Renal cortex interstitium (tissue), 11 donors: ENCODE data around the gene PLXNB2. TPM values are rescaled to one million over a fixed set of nuclear protein-coding genes. Genes with fewer than 3 reads are reported as not detected.

Experiments used
- DNase-seq, 11 donors: peaks; one replicate each; pipeline ENCODE4 v3.0.0-alpha.2; 2013; ENCODE audit warnings: low read depth in 9 of 11, low spot score in 4 of 11; ENCODE audit errors: extremely low read depth in 1 of 11
- polyA plus RNA-seq, 3 donors: library from polyadenylated mRNA; unstranded; fragments of 120-200 nt; gene quantifications; one replicate each; pipeline ENCODE4 v1.2.1, GENCODE V29; 2013; ENCODE audit not compliant: insufficient read length in 3 of 3

The PLXNB2 gene
- polyA plus RNA-seq, 3 donors: 187 to 248 (median 239) TPM

DNA sequence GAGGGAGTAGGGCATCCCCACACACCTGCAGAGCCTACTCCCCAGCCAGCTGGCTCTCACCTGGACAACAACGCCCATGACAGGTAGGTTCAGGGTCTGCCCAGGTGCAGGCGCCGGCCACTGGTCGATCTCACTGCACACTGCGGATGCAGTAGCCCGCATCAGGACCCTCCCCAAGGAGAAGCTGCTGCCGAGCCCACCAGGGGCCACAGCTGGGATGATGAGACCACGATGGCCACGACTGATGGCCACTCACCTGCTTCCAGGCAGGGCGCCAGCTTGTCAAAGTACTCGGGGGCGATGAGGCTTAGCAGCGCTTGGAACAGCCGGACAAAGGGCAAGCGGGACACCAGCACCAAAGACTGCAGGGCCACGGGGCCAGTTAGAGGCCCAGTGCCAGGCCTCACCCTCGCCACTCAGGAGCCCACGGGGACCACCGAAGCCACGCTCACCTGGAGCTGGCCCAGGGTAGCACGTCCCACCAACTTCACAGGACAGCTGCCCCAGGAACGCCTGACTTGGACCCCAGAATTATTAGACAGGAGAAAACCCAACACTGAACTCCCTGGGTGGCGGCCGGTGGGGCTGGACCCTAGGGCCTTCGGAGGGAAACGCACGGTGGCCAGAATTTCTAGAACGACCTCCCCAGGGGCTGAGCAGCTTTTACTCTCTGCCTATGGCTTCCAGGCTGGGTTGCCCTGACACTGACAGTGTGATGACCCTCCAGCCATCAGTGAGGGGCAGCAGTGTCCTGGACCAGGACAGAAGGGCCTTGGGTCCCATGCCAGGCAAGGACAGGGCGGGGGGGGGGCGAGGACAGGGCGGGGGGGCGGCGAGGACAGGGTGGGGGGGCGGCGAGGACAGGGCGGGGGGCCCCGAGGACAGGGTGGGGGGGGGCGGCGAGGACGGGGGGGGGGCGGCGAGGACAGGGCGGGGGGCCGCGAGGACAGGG is 8.9 kb upstream of the PLXNB2 start:
- no peak for DNase-seq

DNA sequence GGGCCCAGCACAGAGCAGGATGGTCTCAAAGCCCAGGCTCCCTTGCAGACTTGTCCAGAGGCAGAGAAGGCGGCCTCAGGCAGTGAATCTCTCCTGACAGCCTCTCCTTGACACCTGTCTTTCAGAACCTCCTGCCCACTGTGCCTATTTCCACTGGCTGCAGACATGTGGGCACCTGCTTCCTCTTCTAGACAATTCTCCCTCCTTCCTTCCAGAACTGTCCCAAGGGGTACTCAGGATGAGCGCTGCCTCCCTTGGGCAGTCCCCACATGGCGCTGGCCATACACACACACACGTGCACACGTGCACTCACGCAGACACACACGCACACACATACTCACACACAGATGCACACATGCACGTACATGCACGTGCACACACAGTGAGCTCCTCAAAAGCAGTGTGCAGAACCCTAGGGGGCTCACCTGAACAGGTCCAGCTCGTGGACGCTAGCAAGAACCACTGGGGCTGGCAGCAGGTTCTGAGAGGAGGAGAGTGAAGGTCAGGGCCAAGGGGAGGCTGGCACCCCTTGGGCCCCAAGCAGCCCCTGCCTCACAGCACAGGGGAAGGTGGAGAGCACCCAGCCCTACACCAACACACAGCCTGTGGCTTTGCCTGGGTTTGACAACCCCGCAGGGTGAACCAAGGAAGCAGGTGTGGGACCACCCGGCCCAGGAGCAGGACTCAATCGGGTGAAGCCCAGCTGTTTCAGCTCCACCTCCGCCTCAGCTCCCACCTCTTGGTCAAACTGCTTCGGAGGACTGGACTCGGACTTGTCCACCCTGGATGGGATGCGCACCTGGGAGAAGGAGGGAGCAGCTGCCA is 8.1 kb upstream of the PLXNB2 start:
- DNase-seq: no peak

DNA sequence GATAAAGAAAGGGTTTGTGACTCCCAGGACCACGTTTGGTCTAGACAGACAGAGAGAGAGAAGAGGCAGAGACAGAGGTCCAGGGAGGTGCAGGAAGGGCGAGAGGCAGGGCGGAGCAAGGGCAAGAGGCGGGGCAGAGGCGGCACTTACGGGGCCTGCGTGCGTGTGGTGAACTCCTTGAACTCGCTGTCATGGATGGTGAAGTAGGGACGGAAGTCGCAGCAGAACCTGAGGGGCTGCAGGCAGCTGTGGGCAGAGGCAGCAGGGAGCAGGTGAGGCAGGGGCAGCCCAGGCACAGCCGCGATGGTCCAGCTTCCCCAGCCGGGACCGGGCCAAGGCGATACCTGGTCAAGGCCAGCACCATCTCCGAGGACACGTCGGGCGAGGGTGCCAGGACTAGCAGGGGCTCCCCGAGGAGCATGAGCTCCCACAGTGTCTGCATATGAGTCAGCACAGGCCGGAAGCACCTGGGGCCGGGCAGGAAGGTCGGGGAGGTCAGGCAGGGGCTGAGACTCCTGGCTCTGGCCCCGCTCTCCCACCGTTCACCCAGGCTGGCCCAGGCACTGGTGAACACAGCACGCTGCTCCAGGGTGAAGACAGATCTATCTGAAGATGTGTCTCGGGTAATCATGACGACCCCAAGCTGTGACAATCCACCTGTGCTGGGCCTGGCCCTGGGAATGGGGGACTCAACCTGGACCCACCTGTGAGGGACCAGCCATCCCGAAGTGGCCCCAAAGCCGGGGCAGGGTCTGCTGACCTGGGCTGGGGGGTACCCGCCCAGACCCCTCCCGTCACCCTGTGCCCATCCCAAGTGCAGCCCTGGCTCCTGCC is 7.2 kb upstream of the PLXNB2 start:
- DNase-seq: no peak

DNA sequence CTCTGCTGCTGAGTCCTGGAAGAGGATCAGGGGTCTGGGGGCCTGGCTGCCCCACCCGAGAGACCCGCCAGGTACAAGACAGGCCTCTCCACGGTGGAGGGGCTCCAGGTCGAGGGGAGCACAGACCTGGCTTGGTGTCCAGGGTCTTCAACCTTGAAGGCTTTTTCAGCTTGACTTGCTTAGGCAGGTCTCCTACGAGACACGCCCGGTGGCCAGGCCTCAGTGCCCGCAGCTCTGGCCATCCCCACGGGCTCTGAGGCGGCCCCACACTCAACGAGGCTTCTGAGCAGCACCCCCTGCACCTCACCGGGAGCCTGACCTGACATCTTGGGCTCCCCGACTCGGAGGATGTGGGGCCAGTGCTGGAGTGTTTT is 6.6 kb upstream of the PLXNB2 start:
- no peak for DNase-seq

DNA sequence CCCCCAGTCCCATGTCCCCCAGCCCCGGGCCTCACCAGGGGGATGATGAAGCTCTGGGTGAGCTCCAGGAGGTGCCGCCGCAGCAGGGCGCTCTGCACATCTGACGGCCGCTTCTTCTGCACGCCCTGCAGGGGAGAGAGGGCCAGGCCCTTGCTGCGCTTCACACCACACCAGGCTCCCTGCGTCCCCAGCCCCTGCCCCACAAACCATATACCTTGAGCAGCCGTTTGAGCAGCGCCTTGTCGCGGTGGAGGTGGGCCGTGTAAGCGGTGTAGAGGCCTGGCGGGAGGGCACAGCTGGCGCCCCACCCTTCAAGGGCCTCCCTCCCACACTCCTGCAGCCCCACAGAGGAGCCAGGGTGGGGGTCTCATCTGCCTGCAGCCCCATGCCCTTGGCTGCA is 6.2 kb upstream of the PLXNB2 start:
- DNase-seq: no peak

DNA sequence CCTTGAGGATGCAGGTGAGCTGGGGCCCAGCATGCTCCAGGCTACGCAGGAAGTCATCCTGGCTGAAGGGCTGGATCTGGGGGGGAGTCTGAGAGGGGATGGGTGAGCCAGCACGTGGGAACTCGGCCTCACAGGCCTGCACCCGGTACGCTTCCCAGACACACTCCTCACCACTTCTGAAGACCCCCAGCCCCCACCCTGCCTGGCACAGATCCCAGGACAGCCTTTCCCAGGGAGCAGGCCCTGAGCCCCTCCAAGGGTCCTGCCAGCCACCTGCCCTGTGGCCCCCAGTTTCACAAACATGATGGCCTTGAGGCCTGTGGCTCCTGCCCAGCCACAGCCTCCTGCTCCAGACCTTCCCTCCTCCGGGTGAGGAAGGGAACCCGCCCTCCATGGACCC is 5.6 kb upstream of the PLXNB2 start:
- DNase-seq: no peak

DNA sequence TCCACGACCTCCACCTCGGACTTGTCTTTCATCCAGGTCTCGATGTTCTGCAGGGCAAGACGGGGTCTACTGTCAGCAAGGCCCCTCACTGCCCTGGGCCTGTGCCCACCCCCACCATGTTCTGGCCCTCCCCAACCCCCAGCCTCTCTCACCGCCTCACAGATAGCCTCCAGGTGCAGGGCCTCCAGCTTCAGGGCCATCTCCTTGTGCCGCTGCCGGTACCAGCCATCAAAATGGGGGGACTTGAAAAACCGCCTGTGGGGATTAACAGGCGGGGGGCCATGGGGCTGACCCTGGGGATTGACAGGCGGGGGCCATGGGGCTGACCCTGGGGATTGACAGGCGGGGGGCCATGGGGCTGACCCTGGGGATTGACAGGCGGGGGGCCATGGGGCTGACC is 4.9 kb upstream of the PLXNB2 start:
- no peak for DNase-seq

DNA sequence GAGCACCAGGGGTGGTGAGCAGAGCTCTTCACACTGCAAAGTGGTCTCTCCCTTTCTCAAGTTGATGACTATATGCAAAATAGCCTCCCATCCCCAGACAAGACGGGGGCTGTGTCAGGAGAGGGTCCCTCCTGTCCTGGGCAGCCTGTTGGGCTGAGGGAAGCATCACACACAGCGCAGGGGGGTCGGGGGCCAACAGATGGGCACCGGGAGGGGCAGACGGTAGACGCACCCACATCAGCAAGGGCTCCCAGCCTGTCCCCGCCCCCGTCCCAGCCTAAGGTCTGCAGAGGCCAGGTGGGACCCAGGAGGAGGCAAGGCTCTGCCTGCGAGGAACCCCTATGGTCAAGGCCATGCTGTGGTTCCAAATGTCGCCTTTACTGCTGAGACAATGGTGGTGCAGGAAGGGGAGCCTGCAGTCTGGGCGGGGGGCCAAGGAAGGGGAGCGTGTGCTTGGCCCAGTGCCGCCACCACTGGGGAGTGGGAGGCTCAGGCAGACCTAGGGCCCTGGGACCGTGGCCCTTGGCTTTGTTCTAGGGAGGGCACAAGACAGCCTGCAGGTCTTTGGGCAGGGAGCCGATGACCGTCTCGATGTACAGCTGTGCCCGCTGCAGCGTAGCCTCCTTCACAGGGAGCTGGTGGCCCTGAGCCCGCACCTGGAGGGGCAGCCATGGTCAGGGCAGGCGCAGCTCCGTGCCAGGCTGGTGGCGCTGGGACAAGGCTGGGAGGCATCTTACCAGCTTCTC is 4.3 kb upstream of the PLXNB2 start:
- no peak for DNase-seq

DNA sequence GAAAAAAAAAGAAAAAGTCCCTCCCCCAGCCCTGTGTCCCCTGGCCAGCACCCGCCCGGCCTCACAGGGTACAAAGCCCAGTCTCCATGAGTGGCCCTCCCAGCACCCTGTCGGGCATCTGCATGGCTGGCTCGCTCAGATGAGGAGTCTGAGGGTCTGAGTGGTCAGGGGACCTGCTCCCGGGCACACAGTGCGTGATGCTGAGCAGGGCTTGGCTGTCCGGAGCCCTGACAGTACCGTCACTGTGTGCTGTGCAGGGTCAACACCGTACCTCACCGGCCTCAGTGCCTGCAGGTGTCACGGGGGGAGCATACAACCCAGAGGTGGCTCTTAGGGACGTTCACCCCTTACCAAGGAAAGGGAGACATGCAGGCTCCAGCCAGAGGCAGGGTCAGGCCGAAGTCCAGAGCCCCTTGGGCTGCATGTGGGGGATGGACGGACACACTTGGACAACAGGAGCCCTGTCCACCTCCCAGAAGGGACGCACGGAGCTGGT is 3.6 kb upstream of the PLXNB2 start:
- DNase-seq: no peak

DNA sequence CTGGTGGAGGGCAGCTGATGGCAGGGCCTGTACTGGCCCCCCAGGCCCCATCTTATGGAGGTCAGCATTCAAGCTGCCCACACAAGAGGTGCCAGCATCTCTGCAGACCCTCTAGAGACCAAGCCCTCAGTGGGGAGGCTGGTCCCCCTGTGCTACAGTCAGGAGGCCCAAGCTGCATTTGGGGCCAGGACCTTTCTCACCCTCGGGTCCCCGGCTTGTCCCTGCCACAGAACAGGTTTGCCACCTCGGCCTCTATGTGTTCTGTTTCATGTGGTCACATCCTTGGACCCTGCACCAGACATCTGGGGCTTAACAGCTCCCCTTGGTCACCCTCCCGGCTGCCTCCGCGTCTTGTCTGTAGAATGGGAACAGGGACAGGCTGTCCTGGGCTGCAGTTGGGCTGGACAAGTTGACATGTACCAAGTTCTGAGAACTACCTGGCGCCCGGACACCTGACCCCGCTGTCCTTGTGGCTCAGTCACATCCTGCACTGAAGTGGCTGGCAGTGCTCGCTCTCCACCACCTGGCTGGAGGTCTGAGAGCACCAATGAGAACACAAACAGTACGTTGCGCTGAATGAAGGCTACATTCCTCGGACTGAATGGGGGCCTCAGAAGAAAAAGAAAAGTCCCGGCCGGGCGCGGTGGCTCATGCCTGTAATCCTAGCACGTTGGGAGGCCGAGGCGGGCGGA is 2.7 kb upstream of the PLXNB2 start:
- DNase-seq: no peak

DNA sequence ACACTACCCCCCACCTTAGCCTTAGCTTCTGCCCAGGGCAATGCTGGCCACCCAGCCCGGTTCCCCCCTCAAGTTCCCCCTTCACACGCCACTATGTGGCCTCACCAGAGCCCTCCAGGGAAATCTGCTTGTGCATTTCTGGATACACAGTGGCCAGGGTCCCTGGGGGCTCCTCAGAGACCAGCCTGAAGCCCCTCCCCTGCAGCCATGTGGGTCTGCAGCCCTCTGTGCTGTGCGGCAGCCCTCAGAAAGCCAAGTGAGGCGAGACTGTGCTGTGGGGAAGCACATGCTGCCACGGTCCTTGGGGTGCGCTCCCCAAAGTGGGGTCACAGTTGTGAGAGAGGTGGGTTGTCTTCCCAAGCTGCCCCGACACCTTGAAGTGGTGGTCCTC is 2.1 kb upstream of the PLXNB2 start:
- no peak for DNase-seq

DNA sequence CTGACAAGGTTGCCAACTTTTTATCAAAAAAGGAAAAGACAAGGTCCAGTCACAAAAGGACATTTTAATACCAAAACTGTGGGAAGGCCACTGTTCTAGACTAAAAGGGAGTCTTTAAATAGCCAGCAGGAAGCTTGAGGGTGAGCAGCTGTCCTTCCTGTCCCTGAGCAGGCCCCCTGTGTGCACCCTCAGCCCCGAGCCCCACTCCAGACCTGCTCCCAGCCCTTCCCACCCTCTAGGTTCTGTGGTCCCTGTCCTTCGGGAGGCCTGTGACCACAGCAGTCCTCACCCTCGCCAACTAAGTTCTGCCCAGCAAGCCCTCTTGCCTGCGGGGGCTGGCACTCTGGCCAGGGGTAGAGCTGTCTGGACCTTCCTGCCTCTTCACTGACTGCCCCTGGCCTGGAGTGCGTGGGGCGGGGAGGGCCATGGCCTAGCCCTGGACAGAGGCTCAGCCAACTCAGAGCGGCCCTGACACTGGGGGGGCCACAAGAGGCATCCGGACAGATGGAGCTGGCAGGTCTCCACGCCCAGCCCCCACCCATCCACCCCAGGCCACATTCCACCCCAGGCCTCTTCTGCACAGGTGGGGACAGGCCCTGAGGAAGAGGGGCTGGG is 1.6 kb upstream of the PLXNB2 start:
- no peak for DNase-seq

DNA sequence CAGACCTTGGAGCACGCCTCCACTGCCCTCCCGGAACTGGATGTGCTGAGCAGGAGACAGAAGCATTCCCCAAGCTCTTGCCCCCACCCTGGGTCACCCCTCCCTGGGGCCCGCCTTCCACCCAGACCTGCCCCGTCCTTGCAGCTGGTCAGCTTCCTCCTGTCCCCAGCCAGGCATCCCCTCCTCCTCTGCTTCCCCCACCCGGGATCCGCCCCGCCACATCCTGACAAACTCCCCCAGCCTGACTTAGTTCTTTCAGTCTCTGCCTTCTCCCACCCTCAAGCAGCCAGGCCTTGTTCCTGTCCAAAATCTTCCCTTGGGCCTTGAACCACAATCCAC is 1.1 kb upstream of the PLXNB2 start:
- DNase-seq: peak in 1 of 11 donors; percentile 61

DNA sequence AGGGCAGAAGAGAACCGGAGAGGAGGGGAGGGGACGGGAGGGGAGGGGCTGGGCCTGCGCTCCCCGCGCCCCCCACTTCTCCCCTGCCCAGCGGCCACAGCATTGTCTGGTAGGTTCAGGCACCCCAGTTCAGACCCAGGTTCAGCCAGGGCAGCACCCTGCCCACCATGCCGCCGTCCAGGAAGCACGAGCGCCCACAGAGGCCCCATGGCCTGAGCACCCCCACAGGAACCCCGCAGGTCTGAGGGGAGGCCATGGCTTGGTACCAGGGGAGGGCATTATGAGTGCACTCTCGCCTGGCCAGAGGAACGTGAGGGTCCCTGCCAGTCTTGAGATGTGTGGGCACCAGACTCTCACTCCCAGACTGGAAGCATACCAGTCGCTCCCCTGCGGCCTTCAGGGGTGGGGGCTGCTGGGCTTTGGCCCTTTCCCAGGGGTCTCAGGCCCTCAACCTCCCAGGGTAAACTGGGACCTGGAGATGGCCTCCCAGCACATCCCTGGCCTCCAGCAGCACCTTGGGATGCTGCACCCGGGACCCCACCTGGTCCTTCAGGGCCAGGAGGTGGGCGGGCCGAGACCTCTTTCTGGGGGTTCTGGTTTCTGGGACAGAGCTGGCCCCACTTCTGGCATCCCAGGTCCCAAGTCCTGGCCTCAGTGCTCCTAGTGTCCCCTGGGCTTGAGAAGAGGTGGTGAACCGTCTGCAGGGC is 597 bp upstream of the PLXNB2 start:
- DNase-seq: no peak

DNA sequence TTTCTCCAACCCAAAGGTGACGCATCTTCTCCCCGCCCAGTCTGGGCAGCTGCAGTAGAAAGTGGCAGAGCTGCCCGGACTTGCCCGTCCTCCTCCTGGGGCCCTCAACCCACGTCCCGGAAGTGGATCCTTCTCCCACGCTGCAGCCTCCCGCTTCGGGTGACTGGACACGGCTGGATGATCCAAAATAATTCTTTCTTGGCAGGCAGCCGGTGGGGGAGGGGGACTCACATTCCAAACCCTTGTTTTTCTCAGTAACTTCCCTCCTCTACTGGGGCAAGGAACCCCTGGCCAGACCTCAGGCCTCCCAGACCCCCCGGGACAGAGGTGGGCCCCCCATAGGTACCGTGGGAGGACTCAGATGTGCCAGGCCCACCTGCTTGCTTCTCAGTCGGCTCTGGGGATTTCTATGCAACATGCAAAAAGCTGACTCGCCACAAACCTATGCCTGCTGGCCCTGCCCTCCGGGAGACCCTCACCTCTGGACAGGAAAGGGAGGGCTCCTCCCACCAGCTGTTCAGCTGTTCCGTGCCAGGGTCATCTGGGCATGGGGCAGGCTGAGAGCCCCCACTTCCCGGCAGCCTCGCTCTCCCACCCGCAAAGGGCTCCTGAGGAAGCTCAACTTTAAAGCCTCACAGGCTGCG is 1.4 kb downstream of the PLXNB2 start:
- peak; percentile 74 to 93 (median 85) for DNase-seq

DNA sequence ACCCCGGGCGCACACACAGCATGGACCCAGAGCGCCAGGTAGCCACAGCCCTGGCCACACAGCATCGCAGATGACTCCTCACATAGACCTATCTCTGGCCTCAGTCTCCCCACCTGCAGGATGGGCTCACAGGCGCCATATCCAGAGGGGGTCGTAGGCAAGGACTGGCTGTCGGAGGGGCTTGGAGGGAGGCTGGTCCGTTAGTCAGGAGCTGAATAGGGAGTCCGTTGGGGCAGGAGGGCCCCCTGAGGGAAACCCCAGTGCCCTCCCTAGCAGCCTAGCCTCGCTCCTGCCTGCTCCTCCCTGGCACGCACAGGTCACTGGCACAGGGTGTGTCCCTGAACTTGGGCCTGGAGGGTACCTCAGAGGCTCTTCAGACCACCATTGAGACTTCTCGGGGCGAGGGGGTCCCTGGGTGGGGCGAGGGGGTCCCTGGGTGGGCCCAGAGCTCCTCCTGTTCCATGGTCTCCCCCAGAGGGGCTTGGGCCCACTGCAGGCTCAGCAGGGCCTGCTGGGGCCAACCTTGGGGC is 2.0 kb downstream of the PLXNB2 start:
- DNase-seq: no peak
